HG02642 (cell line): ENCODE data around the gene FAM81A.

Source experiments
- ATAC-seq: cut with Tn5 transposase; IDR thresholded peaks from one replicate; pipeline ENCODE4 v1.9.1; 2021; ENCODE audit warnings: mild to moderate bottlenecking; ENCODE audit not compliant: unreplicated experiment, poor library complexity

Gene FAM81A

DNA sequence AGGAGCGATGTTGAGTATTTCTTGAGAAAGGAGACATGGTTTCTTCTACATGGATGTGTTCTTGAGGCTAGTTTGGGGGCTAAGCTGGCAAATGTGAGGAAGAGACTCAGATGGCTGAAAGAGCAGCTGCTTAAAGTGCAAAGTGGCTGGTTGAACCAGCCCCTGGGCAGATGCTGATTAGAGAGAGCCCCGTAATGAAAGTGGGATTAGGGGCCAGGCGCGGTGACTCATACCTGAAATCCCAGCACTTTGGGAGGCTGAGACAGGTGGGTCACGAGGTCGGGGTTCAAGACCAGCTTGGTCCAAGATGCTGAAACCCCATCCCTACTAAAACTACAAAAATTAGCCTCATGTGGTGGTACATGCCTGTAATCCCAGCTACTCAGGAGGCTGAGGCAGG lies 98.6 kb downstream of the FAM81A start:
- ATAC-seq, result no peak

DNA sequence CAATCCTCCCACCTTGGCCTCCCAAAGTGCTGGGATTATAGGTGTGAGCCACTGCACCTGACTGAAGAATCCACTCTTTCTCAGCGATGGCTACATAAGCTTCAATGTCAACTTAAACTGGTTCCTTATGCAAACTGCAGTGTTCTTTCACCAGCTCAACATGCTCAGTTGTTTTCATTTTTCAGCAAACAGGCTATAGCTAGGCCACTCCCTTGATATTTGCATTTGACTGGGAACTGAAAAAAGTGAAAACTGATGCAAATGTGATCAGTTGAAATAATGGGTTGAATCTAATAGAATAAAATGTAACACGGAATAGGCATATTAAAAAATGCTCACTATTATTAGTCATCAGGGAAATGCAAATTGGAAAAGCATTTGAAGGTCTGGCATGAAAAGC lies 99.4 kb downstream of the FAM81A start:
- ATAC-seq, result no peak

DNA sequence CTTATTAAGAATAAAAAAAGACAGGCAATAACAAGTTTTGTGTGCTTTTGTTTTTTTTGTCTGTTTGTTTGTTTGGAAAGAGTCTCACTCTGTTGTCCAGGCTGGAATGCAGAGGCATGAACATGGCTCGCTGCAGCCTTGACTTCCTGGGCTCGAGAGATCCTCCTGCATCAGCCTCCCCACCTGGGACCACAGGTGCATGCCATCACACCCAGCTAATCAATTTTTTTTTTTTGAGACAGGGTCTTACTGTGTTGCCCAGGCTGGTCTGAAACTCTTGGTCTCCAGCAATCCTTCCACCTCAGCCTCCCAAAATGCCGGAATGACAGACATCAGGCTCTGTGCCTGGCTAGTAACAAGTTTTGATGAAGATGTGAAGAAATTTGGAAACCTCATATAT lies 100.5 kb downstream of the FAM81A start:
- no peak for ATAC-seq

- ATAC-seq, result no peak
Measured at GRCh38 chr15:59539799-59540198, 101.8 kb downstream of the FAM81A start.

GRCh38 chr15:59540654-59541053 lies 102.7 kb downstream of the FAM81A start:
- ATAC-seq, result no peak

DNA sequence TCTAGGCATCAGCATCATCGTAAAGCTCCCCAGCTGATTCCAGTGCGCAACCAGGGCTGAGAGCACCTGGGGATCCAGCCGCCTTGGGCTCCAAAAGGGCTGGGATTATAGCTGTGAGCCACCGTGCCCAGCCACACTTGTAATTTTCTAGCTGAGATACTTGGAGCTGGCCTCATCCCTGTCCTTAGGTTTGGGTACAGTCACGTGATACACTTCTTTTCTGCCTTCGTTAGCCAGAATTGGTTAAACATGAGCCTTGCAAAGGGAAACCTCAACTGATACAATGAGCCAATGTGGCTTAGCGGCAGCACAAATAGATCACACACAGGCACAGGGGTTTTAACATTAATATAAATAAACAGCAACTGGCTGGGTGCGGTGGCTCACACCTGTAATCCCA lies 103.8 kb downstream of the FAM81A start:
- no peak for ATAC-seq

- ATAC-seq, result peak; percentile 81
Measured at GRCh38 chr15:59543721-59544547, 105.9 kb downstream of the FAM81A start.

GRCh38 chr15:59545573-59545972 lies 107.6 kb downstream of the FAM81A start:
- ATAC-seq, result no peak

DNA sequence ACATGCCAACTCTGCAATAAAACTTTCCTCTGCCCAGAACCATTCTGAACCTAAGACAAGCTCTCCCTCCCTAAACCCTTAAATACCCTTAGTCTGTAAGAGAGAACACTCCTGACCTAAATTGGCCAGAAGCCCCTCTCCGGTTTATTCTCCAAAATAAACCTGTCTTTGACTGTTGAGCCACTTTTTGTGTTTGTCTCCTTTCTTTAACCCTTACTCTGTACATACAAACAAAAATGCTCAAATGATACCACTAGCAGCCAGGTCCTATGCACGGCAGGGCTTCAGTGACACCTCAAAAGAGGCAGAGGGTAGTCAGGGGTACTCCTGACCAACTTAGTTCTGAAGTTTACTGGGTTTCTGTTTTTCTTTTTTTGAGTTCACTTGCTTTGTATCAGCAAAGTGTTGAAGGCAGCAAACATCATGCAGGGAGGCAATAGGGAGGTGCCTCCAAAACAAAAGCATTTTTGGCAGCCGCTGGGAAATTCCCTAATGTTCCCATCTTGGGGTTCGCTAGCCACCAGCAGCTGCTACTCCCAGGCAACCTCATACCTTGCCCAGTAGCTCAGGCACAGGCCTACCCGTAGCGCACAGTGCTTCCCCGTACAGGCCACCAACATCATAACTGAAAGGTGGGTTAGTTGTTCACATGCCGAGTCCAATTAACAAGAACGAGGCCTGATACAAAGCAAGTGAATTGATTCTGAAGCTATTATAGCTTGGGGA lies 110.7 kb downstream of the FAM81A start:
- no peak for ATAC-seq

- no peak for ATAC-seq
Measured at GRCh38 chr15:59549301-59550185, 111.6 kb downstream of the FAM81A start.

DNA sequence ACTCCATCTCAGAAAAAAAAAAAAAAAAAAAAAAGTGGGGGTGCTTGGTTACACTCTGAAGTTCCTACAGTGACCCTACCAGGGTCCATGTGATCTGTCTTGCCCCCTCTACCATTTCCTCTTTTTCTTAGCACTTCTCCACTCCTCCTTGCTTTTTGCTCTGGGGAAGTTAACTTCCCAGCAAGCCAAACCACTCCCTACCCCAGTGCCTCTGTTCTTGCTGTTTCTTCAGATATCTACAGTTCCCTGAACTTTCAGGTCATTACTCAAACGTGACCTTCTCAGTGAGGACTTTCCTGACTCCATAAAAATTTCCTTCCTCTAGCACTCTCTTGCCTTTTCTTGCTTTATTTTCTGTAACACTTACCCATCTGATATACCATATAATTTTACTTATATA lies 112.5 kb downstream of the FAM81A start:
- no peak for ATAC-seq

DNA sequence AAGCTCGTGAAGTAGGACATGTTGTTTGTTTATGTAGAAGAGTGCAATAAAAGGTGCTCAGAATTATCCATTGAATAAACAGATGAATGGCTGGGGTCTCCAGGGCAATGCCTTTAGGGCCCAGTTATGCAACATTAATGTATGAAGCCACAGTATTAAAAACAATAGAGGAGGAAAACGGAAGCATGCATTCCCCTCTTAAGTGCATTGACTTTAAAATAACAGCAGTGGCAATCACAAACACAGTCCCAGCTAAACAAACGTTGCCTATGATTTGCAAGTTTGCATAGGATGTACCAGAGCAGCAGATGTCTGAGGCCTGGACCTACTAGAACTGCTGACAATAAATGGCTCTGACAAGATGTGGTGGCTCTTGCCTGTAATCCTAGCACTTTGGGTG lies 113.0 kb downstream of the FAM81A start:
- no peak for ATAC-seq

DNA sequence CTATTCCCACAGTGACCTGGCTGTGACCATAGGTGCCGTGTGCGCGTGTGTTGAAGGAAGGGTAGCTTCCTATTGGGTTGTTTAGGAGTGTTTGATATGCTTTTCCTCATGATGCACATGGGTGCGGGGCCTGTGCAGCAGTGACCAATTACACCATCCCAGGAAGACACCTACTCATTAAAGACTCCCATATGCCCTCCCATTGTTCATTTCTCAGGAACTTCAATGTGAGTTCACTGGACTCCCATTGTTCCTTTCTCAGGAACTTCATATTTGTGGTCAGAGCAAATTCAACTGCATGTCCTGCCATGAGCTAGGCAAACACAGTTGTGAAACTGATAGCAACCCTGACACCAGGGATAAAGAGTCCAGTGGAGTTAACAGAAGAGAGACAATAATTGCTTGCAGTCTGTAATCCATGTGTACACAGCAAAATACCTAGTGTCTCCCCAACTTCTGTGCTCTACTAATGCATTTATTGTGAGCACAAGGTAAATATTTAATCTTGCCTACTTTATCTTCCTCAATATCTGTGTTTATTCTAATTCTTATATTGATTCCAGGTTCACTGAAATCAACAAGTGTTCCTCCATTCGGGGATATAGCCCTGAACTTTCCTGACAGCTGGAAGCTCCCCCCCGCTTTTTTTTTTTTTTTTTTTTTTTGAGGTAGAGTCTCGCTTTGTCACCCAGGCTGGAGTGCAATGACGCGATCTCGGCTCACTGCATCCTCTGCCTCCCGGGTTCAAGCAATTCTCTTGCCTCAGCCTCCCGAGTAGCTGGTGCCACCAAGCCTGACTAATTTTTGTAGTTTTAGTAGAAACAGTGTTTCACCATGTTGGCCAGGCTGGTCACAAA lies 116.1 kb downstream of the FAM81A start:
- no peak for ATAC-seq

DNA sequence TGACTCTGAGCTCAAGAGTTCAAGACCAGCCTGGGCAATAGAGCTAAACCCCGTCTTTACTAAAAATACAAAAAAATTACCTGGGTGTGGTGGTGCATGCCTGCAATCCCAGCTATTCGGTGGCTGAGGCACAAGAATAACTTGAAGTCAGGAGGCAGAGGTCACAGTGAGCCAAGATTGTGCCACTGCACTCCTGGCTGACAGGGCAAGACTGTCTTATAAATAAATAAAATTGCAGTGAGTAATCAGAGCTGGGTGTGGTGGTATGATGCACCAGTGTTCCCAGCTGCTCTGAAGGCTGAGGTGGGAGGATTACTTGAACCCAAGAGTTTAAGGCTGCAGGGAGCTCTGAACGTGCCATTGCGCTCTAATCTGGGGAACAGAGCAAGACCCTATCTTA lies 117.7 kb downstream of the FAM81A start:
- no peak for ATAC-seq

DNA sequence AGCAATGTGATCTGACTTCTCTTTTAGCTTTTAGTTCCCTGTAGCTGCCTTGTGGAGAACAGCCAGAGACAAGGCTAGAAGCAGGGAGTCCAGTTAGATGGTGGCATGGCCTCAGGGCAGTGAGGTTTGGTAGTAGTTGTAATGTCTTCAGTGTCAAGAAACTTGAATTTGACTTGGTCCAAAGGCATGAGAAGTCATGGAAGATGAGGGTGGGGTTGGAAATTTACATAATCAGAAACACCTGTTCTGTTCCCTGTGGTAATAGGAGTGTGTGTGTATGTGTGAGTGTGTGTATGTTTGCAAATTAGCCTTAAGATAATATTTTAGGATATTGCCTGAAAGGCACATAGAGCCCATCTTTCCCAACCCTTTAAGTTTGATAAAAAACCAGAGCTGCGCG lies 118.4 kb downstream of the FAM81A start:
- no peak for ATAC-seq

DNA sequence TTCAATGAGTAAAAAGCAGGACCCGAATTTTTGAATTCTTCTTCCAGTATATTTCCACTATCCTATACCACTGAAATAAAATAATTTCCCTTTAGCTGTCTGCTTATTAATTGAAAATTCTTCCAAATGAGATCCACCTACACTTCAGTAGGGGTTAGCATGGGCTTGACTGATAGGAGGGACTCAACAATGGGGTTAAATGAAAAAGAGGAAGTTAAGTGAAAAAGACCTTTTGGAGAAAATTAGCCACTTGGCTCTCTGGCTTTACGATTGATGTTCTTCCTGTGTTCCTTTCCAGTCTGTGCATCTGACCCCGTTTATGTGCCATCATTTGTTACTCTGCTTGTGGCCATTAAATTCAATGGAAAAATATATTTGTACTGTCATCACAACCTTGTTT lies 119.6 kb downstream of the FAM81A start:
- no peak for ATAC-seq

GRCh38 chr15:59558851-59559250 lies 120.9 kb downstream of the FAM81A start:
- no peak for ATAC-seq

DNA sequence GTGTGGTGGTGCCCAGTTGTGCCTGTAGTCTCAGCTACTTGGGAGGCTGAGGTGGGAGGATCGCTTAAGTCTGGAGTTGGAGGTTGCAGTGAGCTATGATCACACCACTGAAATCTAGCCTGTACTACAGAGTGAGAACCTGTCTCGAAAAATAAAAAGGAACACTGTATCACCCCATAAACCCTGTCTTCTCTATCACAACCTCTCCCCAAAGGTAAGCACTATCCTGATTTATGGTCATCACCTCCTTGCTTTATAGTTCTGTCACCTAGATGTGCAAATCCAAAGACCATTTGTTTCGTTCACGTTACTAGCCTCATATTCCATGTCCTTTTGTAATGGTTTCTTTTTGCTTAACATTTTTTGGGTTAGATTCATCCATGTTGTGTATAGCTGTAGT lies 123.6 kb downstream of the FAM81A start:
- no peak for ATAC-seq

GRCh38 chr15:59562448-59563186 lies 124.6 kb downstream of the FAM81A start:
- no peak for ATAC-seq
